VCaP (cell line): Measurements from ENCODE around the gene STXBP6.
A peak's percentile ranks its signal among the peaks of the same experiment; 100 is the strongest.
"Not testable (repeated sequence)": the region's sequence is repeated elsewhere in the genome, so short reads cannot be mapped to it uniquely, and the experiment has no call there.

Source experiments
- H3K27ac ChIP-seq: fragments of 450-650 bp; 2 replicates; pipeline ENCODE4 v1.5.1; 2017
- CTCF ChIP-seq: fragments of 450-650 bp; conservative IDR thresholded peaks from 2 replicates; pipeline ENCODE4 v1.5.1; 2017; ENCODE audit warnings: mild to moderate bottlenecking, moderate library complexity

The STXBP6 gene

GRCh38 chr14:24844011-24844410, 205.9 kb downstream of the STXBP6 start:
- no peak for TF ChIP-seq CTCF
- H3K27ac ChIP-seq = no peak overlapping the region

- no peak overlapping the region for H3K27ac ChIP-seq
- no peak for TF ChIP-seq CTCF
Measured at GRCh38 chr14:24843494-24843893, 206.5 kb downstream of the STXBP6 start.

GRCh38 chr14:24840204-24840893, 209.6 kb downstream of the STXBP6 start:
- H3K27ac ChIP-seq = peak overlapping the region; percentile 61
- no peak for TF ChIP-seq CTCF

GRCh38 chr14:24839617-24840203, 210.2 kb downstream of the STXBP6 start:
- TF ChIP-seq CTCF = no peak
- H3K27ac ChIP-seq = peak overlapping the region; percentile 61

- TF ChIP-seq CTCF = no peak
- H3K27ac ChIP-seq = peak overlapping the region; percentile 61
Measured at GRCh38 chr14:24838945-24839616, 210.9 kb downstream of the STXBP6 start.

- no peak for TF ChIP-seq CTCF
- H3K27ac ChIP-seq = peak overlapping the region; percentile 61
Measured at GRCh38 chr14:24837280-24838046, 212.5 kb downstream of the STXBP6 start.

GRCh38 chr14:24836324-24836723, 213.6 kb downstream of the STXBP6 start:
- not testable (repeated sequence) for H3K27ac ChIP-seq
